WTC11 (cell line): ENCODE measurements around the gene CDH3. TPM values are rescaled to one million over a fixed set of nuclear protein-coding genes. Genes with fewer than 3 reads are reported as not detected.
A peak's percentile ranks its signal among the peaks of the same experiment; 100 is the strongest.

ENCODE experiments used
- ATAC-seq: fragments of 200-7000 bp; cut with Tn5 transposase; 2 replicates; pipeline ENCODE4 v1.10.0; 2021; ENCODE audit warnings: mild to moderate bottlenecking, moderate library complexity
- CTCF ChIA-PET: fragments of 300-600 bp; sonication (Branson Sonifier 250); formaldehyde crosslinking; loops from one replicate; lab custom pipeline; 2021; ENCODE audit warnings: antibody characterized with exemption; lab: Charles Lee
- POLR2A ChIA-PET: fragments of 350-600 bp; sonication (Branson Sonifier 250); formaldehyde crosslinking; loops from one replicate; lab custom pipeline; 2021; ENCODE audit warnings: antibody characterized with exemption; lab: Charles Lee
- DNase-seq: peaks from one replicate; pipeline ENCODE4 v3.0.0; 2021; ENCODE audit warnings: low spot score
- H3K27ac Mint-ChIP-seq: 2 replicates; pipeline ENCODE4 v1.8.0; 2021; ENCODE audit warnings: mixed read lengths
- H3K27me3 Mint-ChIP-seq: 2 replicates; pipeline ENCODE4 v1.8.0; 2021; ENCODE audit warnings: low read depth, mild to moderate bottlenecking, moderate library complexity, mixed read lengths
- H3K36me3 Mint-ChIP-seq: 2 replicates; pipeline ENCODE4 v1.8.0; 2021; ENCODE audit warnings: mixed read lengths
- H3K4me1 Mint-ChIP-seq: 2 replicates; pipeline ENCODE4 v1.8.0; 2022; ENCODE audit warnings: mixed read lengths
- H3K4me3 Mint-ChIP-seq: 2 replicates; pipeline ENCODE4 v1.8.0; 2021; ENCODE audit warnings: mild to moderate bottlenecking, moderate library complexity, mixed read lengths
- H3K9me3 Mint-ChIP-seq: 2 replicates; pipeline ENCODE4 v1.8.0; 2021; ENCODE audit warnings: mixed read lengths
- AR ChIP-seq: fragments of 250-450 bp; sonication (Bioruptor Pico); IDR thresholded peaks from 2 replicates; pipeline ENCODE4 v1.9.0; 2021; ENCODE audit warnings: mild to moderate bottlenecking
- ARID4B ChIP-seq: sonication (generic); formaldehyde crosslinking; IDR thresholded peaks from 2 replicates; pipeline ENCODE4 v1.8.0; 2023; ENCODE audit warnings: missing genetic modification reagents, mild to moderate bottlenecking, borderline replicate concordance
- ATF6 ChIP-seq: sonication (generic); formaldehyde crosslinking; IDR thresholded peaks from 2 replicates; pipeline ENCODE4 v1.8.1; 2023; ENCODE audit warnings: mild to moderate bottlenecking, missing genetic modification reagents
- CREM ChIP-seq: sonication (generic); formaldehyde crosslinking; IDR thresholded peaks from 2 replicates; pipeline ENCODE4 v1.8.1; 2022; ENCODE audit warnings: mild to moderate bottlenecking, missing genetic modification reagents, moderate library complexity
- FOXK1 ChIP-seq: sonication (generic); formaldehyde crosslinking; IDR thresholded peaks from 2 replicates; pipeline ENCODE4 v1.8.0; 2022; ENCODE audit warnings: mild to moderate bottlenecking, moderate library complexity, missing genetic modification reagents
- FOXP4 ChIP-seq: sonication (generic); formaldehyde crosslinking; IDR thresholded peaks from 2 replicates; pipeline ENCODE4 v1.8.0; 2022; ENCODE audit warnings: mild to moderate bottlenecking, missing genetic modification reagents
- OVOL2 ChIP-seq: fragments of 250-450 bp; sonication (Bioruptor Pico); IDR thresholded peaks from 2 replicates; pipeline ENCODE4 v1.9.0; 2021; ENCODE audit warnings: mild to moderate bottlenecking, borderline replicate concordance
- USF1 ChIP-seq: sonication (generic); formaldehyde crosslinking; IDR thresholded peaks from 2 replicates; pipeline ENCODE4 v1.8.0; 2022; ENCODE audit warnings: mild to moderate bottlenecking, missing genetic modification reagents
- ZNF263 ChIP-seq: sonication (generic); formaldehyde crosslinking; IDR thresholded peaks from 2 replicates; pipeline ENCODE4 v1.8.1; 2022; ENCODE audit warnings: low read depth, mild to moderate bottlenecking, moderate library complexity, missing genetic modification reagents
- total RNA-seq: library from RNA; stranded (reverse); gene quantifications from 3 replicates; pipeline ENCODE4 v1.2.3, GENCODE V29; 2021

The CDH3 gene
- total RNA-seq, 1 experiment from 2014 or later = 128 TPM

- no peak for TF ChIP-seq OVOL2 (CRISPR knock-in tag)
- TF ChIP-seq ARID4B = no peak
- no peak for TF ChIP-seq FOXP4
- no peak for TF ChIP-seq USF1 (CRISPR knock-in tag)
- TF ChIP-seq CREM = no peak
- no peak for TF ChIP-seq ATF6 (CRISPR knock-in tag)
- TF ChIP-seq FOXK1 = no peak
Observed at GRCh38 chr16:68740628-68741346, 95.7 kb downstream of the CDH3 start (continued).

GRCh38 chr16:68743664-68744063, 98.6 kb downstream of the CDH3 start:
- H3K27me3 Mint-ChIP-seq = no peaks in the 10 kb centered on the region
- ATAC-seq = no peak
- POLR2A ChIA-PET = interaction anchor here (0.8 kb wide), 1 partner anchor 20 kb away, joined by 3 read pairs; no protein-coding TSS in a partner anchor
- H3K4me1 Mint-ChIP-seq = peaks cover 79% of the 10 kb centered on the region
- TF ChIP-seq AR (CRISPR knock-in tag) (no peak), ZNF263 (CRISPR knock-in tag) (no peak), ARID4B (no peak)
- TF ChIP-seq, all 79 proteins: peak for 0
- Mint-ChIP-seq H3K9me3 (no peaks in the 10 kb centered on the region), H3K36me3 (peaks cover 21% of the 10 kb centered on the region), H3K4me3 (peak overlapping the region; percentile 32; the same call in 1 of the 2 replicates), H3K27ac (peak overlapping the region; percentile 61; the same call in 1 of the 2 replicates)
- DNase-seq = no peak
- CTCF ChIA-PET = interaction anchor here (0.9 to 1.6 kb wide), 2 partner anchors 20 to 223 kb away, joined by 3 to 4 read pairs; no protein-coding TSS in a partner anchor
